ENCODE results near the gene TEAD4. TPM values are rescaled to one million over a fixed set of nuclear protein-coding genes. Genes with fewer than 3 reads are reported as not detected.

The TEAD4 gene
- total and polyA plus RNA-seq, 2 experiments from 2014 or later = 68.1 to 145 TPM

DNA sequence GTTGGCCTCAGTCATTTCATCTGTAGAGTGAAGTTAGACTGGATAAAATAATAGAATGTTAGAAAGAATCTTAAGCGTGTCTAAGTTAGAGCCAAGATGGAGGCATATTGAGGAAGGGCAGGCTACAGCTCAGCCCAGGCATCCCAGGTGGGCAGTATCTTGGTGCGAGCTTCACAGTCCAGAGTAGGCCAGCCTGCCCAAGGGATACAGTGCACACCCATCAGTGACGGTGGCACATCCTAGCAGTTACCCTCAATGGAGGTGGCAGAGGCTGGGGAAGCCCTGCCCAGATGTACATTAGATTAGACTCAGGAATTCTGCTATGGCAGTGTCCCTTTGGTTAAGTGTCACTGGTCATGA, 47.0 kb upstream of the TEAD4 start (continued):
- TF ChIP-seq EZH2phosphoT487 (IDR thresholded peaks at IDR 0.05; ENCODE audit: unreplicated experiment) (no peak), CREB1 (CRISPR knock-in tag; IDR thresholded peaks at IDR 0.05; ENCODE audit: low read depth) (no peak), ZNF331 (CRISPR knock-in tag; IDR thresholded peaks at IDR 0.05; ENCODE audit: low read depth) (no peak)
- TF ChIP-seq, protein P1, sequence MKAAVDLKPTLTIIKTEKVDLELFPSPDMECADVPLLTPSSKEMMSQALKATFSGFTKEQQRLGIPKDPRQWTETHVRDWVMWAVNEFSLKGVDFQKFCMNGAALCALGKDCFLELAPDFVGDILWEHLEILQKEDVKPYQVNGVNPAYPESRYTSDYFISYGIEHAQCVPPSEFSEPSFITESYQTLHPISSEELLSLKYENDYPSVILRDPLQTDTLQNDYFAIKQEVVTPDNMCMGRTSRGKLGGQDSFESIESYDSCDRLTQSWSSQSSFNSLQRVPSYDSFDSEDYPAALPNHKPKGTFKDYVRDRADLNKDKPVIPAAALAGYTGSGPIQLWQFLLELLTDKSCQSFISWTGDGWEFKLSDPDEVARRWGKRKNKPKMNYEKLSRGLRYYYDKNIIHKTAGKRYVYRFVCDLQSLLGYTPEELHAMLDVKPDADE (IDR thresholded peaks at IDR 0.05) = no peak

DNA sequence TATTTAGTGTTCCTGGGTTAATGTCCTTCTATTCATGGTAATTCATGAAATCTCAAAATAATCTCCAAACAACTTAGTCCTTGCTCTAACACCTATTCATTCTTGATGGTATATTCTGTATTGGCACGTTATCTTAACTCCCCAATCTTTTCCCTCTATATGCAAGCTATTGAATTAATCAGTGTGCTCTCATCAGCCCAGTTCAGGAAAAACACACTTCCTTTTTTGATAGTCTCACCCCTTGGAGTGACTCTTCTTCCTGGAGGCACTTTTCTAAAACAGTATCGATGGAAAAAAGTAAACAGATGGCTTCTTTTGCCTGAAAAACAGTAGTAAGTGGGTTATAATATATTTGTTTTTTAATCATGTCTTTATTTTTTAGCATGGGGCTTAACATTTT, 39.9 kb upstream of the TEAD4 start:
- DNase-seq (ENCODE audit: low spot score) (no peak), ATAC-seq (no peak)
- no peak for TF ChIP-seq ZNF114 (CRISPR knock-in tag; IDR thresholded peaks at IDR 0.05)
- no peak overlapping the region for H3K27ac Mint-ChIP-seq
- peaks cover 27% of the 10 kb centered on the region for H3K36me3 Mint-ChIP-seq (ENCODE audit: low read depth)
- Histone ChIP-seq H3K27me3 (ENCODE audit: insufficient read depth) (no peaks in the 10 kb centered on the region), H3K36me3 (ENCODE audit: insufficient read depth) (no peaks in the 10 kb centered on the region), H3K4me1 (ENCODE audit: insufficient read depth) (peaks cover 17% of the 10 kb centered on the region), H3K27ac (ENCODE audit: low read depth) (no peak overlapping the region), H3K79me2 (replicated peaks; ENCODE audit: insufficient read depth) (no peaks in the 10 kb centered on the region), H2AFZ (no peak overlapping the region), H3F3A (replicated peaks; ENCODE audit: low read depth) (0 out of 2 replicates have a peak, but pooled peaks cover 2% of the 10 kb centered on the region), H3K4me3 (no peak overlapping the region), H3K4me2 (no peak overlapping the region), H3K9me2 (ENCODE audit: insufficient read depth) (0 out of 2 replicates have a peak, but pooled peaks cover 4% of the 10 kb centered on the region), H4K20me1 (replicated peaks; ENCODE audit: insufficient read depth) (no peaks in the 10 kb centered on the region)
- no peaks in the 10 kb centered on the region for H3K27me3 Mint-ChIP-seq (ENCODE audit: insufficient read depth, low read depth, poor library complexity)
- H3K9me3 Mint-ChIP-seq = no peaks in the 10 kb centered on the region
- H3K4me3 Mint-ChIP-seq = no peak overlapping the region
- peaks cover 15% of the 10 kb centered on the region for H3K4me1 Mint-ChIP-seq

DNA sequence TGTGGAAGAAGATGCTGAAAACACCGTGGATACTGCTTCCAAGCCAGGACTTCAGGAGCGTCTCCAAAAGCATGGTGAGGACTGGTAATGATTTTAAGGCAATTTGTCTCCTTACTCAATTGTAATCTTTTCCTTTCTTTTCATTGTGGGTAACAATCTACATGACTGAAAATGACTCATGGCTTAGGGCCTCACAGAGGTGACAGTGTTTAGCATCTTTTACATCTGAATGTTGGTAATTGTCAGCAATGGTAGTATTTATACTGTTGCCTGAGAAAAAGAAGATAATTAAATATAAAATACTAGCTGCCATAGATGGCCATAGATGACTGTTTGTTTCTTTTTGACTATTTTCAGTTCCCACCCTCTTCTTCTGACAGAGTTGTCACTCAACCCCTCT, 36.9 kb upstream of the TEAD4 start:
- H4K20me1 ChIP-seq (replicated peaks; ENCODE audit: insufficient read depth) = no peaks in the 10 kb centered on the region
- TF ChIP-seq STAT1 (IDR thresholded peaks at IDR 0.05; ENCODE audit: unreplicated experiment) (no peak), NANOG (IDR thresholded peaks at IDR 0.05; ENCODE audit: borderline replicate concordance) (peak; percentile 24; the same call in 1 of the 2 replicates)
- TF ChIP-seq, protein P2, sequence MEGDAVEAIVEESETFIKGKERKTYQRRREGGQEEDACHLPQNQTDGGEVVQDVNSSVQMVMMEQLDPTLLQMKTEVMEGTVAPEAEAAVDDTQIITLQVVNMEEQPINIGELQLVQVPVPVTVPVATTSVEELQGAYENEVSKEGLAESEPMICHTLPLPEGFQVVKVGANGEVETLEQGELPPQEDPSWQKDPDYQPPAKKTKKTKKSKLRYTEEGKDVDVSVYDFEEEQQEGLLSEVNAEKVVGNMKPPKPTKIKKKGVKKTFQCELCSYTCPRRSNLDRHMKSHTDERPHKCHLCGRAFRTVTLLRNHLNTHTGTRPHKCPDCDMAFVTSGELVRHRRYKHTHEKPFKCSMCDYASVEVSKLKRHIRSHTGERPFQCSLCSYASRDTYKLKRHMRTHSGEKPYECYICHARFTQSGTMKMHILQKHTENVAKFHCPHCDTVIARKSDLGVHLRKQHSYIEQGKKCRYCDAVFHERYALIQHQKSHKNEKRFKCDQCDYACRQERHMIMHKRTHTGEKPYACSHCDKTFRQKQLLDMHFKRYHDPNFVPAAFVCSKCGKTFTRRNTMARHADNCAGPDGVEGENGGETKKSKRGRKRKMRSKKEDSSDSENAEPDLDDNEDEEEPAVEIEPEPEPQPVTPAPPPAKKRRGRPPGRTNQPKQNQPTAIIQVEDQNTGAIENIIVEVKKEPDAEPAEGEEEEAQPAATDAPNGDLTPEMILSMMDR (conservative IDR thresholded peaks at IDR 0.05; ENCODE audit: low read depth in 2 of 2) = no peak
- TF ChIP-seq, protein P1 (IDR thresholded peaks at IDR 0.05) = no peak
- Mint-ChIP-seq H3K27me3 (ENCODE audit: insufficient read depth, low read depth, poor library complexity) (no peaks in the 10 kb centered on the region), H3K4me3 (no peak overlapping the region), H3K36me3 (ENCODE audit: low read depth) (peaks cover 28% of the 10 kb centered on the region), H3K9me3 (no peaks in the 10 kb centered on the region), H3K27ac (peak overlapping the region; percentile 25; the same call in 1 of the 2 replicates), H3K4me1 (peaks cover 15% of the 10 kb centered on the region)
- H2AFZ ChIP-seq = no peak overlapping the region
- H3K79me2 ChIP-seq (replicated peaks; ENCODE audit: insufficient read depth) = no peaks in the 10 kb centered on the region
- H3F3A ChIP-seq (replicated peaks; ENCODE audit: low read depth) = no peaks in the 10 kb centered on the region; the same call in 1 of the 2 replicates
- no peaks in the 10 kb centered on the region for H3K27me3 ChIP-seq (ENCODE audit: insufficient read depth)
- H3K27ac ChIP-seq (ENCODE audit: low read depth) = peak overlapping the region; percentile 52
- H3K4me1 ChIP-seq (ENCODE audit: insufficient read depth) = peaks cover 17% of the 10 kb centered on the region
- DNase-seq (ENCODE audit: low spot score) (peak; percentile 34), ATAC-seq (peak; percentile 62)
- 0 out of 2 replicates have a peak, but pooled peaks cover 4% of the 10 kb centered on the region for H3K9me2 ChIP-seq (ENCODE audit: insufficient read depth)
- H3K4me3 ChIP-seq = peak overlapping the region; percentile 11; the same call in 1 of the 2 replicates
- no peaks in the 10 kb centered on the region for H3K36me3 ChIP-seq (ENCODE audit: insufficient read depth)
- H3K4me2 ChIP-seq = 0 out of 2 replicates have a peak overlapping the region, but pooled peaks have one; percentile 29
